ENCODE results near the gene FLNC.

FLNC gene

DNA sequence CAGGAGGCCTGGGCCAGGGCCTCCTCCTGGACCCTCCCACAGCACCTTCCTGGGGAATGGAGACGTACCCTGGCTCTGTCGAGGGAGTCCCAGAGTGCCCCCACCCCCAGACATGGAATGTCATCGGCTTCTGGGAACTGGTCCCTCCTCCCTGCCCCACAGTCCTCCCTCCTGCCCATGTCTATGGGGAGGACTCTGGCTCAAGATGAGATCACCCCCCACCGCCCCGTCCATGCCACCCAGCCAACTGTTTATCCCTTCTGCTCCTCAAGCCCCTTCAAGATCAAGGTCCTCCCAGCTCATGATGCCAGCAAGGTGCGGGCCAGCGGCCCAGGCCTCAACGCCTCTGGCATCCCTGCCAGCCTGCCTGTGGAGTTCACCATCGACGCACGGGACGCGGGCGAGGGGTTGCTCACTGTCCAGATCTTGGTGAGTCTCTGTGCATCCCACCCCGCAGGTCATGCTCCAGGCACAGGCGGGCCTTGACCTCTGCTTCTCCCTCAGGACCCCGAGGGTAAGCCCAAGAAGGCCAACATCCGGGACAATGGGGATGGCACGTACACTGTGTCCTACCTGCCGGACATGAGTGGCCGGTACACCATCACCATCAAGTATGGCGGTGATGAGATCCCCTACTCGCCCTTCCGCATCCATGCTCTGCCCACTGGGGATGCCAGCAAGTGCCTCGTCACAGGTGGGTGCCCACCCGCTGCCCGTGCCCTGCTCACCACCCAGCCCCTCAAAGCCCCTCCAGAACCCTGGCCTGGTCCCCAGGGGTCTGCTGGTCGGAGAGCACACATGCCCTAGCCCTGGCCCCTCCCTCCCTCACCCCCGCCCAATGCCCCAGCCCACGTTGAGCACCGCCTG is 18.3 kb downstream of the FLNC start:
- DNase-seq: no peak

- no peak for DNase-seq
These were observed 18.9 kb downstream of the FLNC start for GRCh38 chr7:128849156-128849515.

DNA sequence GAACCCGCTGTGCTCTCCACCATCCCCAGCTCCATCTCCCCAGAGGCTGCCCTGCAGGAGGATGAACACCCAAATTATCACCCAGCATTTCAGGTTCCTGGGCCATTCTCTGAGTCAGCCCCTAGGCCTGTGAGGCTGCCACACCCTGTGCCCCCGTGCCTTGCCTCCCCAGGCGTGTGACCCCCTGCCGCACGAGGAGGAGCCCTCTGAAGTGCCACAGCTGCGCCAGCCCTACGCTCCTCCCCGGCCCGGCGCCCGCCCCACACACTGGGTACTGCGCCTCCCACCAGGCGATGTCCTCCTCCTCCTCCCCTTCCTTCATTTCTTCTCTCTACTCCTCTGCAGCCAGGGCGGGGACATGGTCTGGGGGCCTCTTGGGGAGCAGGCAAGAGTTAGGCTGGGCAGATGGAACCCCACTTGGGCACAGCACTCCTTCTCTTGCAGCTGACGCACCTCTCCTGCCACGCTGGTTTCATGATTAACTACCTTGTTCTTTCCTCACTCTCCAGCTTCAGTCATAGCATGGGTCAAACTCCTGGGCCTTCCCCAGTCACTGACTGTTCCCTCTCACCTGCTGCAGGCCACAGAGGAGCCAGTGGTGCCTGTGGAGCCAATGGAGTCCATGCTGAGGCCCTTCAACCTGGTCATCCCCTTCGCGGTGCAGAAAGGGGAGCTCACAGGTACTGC is 19.7 kb downstream of the FLNC start:
- DNase-seq: no peak

GRCh38 chr7:128852537-128853254 is 22.5 kb downstream of the FLNC start:
- no peak for DNase-seq

DNA sequence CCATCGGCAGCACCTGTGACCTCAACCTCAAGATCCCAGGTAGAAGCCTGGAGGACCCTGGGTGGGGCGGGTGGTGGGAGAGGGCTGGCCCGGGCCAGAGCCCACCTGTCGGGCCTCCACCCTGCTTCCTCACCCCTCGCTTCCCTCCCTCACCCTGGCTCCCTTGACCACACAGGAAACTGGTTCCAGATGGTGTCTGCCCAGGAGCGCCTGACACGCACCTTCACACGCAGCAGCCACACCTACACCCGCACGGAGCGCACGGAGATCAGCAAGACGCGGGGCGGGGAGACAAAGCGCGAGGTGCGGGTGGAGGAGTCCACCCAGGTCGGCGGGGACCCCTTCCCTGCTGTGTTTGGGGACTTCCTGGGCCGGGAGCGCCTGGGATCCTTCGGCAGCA is 23.6 kb downstream of the FLNC start:
- DNase-seq: no peak

- DNase-seq: no peak
These were observed 24.2 kb downstream of the FLNC start for GRCh38 chr7:128854396-128854795.

GRCh38 chr7:128855559-128855958 is 25.4 kb downstream of the FLNC start:
- DNase-seq: no peak

DNA sequence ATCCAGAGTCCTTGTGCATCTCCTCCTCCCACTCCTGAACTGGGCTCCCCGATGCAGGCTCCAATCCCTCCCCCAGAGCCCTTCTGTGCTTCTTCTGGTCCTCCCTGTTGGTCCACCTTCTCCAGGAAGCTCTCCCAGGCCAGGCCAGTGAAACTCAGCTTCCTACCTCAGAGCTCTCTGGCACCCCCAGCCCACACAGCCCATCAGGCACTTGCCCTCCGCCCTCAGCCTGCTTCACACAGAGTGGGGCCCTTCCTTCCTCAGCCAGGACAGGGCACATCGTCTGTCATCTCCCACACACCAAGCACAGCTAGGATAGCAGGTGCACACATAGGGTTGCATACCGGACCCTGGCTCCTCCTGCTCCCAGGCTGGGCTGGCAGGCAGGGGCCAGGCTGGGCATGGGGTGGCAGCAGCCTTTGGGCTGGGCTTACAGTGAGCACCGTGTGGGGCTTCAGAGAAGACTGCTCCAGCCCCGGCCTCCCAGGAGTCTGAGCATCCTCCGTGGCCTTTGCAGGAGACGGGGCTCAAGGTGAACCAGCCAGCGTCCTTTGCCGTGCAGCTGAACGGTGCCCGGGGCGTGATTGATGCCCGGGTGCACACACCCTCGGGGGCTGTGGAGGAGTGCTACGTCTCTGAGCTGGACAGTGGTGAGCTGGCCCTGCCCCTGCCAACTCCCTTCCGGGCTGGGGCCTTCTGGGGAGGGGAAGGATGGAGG is 26.0 kb downstream of the FLNC start:
- DNase-seq: no peak

DNA sequence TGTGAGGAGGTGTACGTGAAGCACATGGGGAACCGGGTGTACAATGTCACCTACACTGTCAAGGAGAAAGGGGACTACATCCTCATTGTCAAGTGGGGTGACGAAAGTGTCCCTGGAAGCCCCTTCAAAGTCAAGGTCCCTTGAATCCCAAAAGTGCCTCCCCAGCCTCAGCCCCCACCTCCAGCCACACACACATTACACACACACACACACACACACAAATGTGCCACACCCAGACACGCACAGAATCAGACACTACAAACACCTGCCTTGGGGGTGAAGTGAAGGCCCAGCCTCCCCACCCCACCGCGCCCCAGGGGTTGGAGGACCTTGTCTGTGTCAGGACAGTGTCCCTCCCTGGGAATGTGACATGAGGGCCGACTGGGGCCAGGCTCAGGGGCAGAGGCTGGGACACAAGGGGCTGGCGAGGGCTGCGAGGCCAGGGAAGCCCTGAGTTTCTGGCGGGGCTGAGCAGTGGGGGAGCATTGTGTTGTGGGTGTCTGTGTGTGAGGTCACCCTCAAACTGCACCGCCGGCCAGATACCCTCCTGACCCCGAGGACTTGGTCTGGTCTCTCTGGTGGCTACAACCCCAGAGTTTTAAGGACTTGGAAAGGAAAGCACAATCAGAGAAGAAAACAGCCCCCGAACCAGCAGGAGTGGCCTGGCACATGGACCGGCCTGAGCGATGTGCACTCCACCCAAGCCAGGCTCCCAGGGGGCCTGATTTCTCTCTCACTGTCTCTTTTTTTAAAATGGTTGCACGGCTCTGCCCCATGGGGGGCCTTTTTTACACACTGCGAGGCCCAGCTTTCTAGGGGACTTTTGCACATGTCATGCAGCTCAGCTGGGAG is 28.4 kb downstream of the FLNC start:
- DNase-seq: no peak

DNA sequence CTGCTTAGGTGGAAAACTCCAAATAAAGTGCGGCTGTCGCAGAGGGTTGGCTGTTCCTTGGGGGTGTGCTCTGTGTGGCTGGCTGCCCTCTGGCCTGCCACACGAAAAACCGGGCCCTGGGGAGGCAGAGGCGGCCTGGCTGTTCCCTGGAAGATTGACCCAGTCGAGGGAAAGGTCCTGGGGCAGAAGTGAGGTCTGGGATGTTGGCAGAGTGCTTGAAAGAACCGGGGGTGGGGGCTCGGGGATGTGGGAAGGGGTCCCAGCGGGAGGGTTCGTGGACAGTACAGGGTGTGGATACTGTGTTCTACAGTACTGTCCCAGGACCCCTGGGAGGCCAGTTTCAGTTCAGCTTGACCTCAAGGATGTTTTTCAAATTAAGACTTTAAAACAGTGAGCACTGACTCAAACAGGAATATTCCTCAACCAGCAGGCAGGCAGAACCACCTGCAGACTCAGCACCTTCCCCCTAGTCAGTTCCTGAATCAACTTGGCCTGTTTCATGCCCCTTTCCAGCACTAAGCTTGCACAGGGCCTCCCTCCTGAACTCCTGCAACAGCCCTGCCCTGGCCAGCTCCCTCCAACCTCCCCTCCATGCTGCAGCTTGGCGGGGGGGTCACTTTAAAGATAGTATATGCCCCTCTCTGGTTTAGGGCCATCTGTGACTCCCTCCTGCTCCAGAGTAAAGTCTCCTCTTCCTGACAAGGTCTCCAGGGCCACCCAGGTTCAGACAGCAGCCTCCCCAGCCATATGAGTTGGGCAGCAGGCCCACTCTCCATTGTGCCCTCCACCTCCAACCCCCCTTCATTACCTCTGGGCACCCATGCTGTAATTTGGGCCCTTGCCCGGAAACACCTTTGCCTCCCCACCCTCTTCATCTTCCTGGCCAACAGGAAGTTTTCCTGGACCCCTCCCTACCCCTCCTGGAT is 29.3 kb downstream of the FLNC start:
- DNase-seq: no peak

GRCh38 chr7:128860158-128861073 is 30.2 kb downstream of the FLNC start:
- DNase-seq: no peak

DNA sequence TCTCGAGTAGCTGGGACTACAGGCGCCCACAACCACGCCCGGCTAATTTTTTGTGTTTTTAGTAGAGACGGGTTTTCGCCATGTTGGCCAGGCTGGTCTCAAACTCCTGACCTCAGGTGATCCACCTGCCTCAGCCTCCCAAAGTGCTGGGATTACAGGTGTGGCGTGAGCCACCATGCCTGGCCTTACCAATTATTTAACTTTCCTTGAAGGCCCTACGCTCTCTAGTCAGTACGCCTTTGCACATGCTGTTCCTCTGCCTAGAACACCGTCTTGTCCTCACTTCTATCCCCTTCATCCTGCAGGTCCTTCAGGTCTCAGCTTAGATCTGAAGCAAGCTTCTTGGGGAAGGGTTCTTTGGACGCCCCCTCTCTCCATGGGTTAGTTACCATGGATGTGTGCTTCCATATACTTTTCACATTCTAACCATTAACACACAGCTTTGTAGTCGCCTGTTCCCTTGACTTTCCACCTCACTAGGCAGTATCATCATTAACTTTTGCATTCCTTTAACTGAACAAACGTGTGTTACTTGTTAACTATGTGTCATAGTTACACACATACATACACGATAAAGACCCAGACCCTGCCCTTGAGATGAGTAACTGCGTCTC is 31.9 kb downstream of the FLNC start:
- no peak for DNase-seq

- DNase-seq: peak; percentile 96
These were observed 32.6 kb downstream of the FLNC start, which contains the start of gene ATP6V1F for GRCh38 chr7:128862571-128863432. ATP6V1F (plus strand) TSS chr7:128862856; CDS start chr7:128862905, 49 bp downstream.

DNA sequence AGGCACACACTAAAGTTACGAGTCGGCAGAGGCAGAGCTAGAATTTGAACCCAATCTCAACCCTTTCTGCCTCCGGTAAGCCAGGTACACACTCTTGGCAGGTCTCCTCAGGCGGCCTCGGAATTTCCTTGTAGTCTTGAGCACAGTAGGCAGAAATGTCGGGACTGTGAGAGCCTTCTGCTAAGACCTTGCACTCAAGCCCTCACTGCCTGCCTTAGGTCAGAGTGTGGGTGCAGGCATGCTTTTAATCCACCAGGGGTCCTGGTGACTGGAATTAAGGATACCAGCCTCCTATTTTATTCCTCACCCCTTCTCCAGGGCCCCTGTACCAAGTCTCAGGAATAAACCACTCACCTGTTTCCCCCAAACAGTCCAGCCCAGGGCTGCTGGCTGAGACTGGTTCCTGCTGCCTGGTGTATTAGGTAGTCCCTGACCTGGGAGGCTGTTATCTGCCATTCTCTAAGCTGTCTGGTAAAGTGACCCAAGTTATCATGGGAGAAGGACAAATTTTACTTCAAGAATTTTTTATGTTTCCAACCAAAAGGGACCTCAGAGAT is 33.3 kb downstream of the FLNC start:
- DNase-seq: peak; percentile 63

- DNase-seq: no peak
These were observed 35.1 kb downstream of the FLNC start for GRCh38 chr7:128865303-128865702.

GRCh38 chr7:128865996-128866877 is 36.0 kb downstream of the FLNC start:
- no peak for DNase-seq

- no peak for DNase-seq
These were observed 37.0 kb downstream of the FLNC start for GRCh38 chr7:128867241-128867640.

All from MV-4-11 (cell line).